CD4-positive, alpha-beta T cell treated with Interleukin-12 subunit alpha and Interleukin-12 subunit beta, for 1 hour (primary cell): ENCODE measurements around the gene ETV6.
"Not testable (repeated sequence)": the region's sequence is repeated elsewhere in the genome, so short reads cannot be mapped to it uniquely, and the experiment has no call there.

Source experiments
- DNase-seq: peaks from one replicate; pipeline ENCODE4 v3.0.0-alpha.2; 2020

Gene ETV6

DNA sequence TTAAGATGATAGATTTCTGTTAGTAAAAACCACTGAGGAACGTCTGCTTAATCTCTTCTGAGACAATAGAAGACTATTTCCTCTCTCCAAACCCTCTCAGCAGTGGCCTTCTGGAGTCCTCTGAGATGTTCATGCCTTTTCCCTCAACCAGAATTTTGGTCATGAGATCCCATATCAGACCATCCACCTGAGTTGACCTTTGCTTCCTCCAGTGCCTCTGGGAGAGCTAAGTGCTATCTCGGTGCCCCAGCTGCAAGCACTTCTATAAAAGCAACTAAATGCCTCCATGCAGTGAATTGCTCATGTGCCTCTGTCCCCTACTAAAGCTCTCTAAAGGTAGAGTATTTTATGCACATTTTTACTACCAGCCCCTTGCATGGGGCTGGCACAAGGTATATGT is 248.4 kb downstream of the ETV6 start:
- DNase-seq = no peak

GRCh38 chr12:11901701-11902524 is 252.4 kb downstream of the ETV6 start:
- DNase-seq = no peak

GRCh38 chr12:11902525-11902875 is 253.0 kb downstream of the ETV6 start:
- no peak for DNase-seq

- DNase-seq = no peak
Observed at GRCh38 chr12:11904124-11904523, 254.7 kb downstream of the ETV6 start.

DNA sequence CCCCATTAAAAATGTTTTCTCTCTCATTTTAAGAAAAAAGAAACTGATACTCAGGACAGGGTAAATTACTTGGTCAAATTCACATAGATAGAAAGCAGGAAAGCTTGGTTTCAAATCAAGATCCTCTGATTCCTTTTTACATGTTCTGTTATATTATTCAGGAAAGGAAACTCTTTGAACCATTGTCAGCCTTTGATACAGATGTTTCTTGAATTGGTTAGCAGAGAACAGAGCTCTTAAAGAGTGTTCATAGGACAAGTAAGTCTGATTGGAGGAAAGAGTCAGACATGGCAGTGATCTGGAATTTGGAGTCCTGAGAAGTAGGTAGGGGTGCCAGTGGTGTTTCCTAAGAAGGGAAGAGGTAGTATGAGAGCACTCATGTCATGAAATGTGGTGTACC is 256.1 kb downstream of the ETV6 start:
- DNase-seq = no peak

GRCh38 chr12:11906286-11906935 is 256.9 kb downstream of the ETV6 start:
- DNase-seq = no peak

- no peak for DNase-seq
Observed at GRCh38 chr12:11907625-11908024, 258.2 kb downstream of the ETV6 start.

DNA sequence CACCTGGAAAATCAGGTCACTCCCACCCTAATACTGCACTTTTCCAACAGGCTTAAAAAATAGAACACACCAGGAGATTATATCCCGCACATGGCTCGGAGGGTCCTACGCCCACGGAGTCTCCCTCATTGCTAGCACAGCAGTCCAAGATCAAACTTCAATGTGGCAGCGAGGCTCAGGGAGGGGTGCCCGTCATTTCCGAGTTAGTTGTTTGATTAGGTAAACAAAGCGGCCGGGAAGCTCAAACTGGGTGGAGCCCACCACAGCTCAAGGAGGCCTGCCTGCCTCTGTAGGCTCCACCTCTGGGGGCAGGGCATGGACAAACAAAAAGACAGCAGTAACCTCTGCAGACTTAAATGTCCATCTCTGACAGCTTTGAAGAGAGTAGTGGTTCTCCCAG is 259.9 kb downstream of the ETV6 start:
- not testable (repeated sequence) for DNase-seq

- no peak for DNase-seq
Observed at GRCh38 chr12:11916113-11916512, 266.6 kb downstream of the ETV6 start.

- DNase-seq = no peak
Observed at GRCh38 chr12:11916771-11917170, 267.3 kb downstream of the ETV6 start.

GRCh38 chr12:11917501-11917900 is 268.0 kb downstream of the ETV6 start:
- DNase-seq = no peak

GRCh38 chr12:11920231-11920630 is 270.8 kb downstream of the ETV6 start:
- DNase-seq = no peak

DNA sequence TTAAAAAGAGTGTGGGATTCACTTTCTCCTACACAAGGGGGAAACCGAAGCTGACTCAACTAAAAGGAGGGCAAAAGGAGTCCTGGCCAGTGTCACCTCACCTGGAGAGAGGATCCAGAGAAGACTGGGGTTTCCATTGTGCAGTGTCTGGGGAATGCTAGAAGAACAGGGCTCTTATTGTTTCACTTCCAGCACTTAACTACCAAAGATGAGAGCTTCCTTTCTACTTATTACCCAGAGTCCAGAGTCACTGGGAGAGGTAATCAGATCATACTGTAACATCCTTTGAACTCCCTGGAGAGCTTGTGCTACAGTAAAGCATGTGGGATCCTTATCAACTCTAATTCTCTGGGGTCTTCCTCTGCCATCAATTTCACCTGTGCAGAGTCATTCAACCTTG is 272.9 kb downstream of the ETV6 start:
- DNase-seq = no peak

GRCh38 chr12:11923067-11923466 is 273.6 kb downstream of the ETV6 start:
- DNase-seq = no peak

- DNase-seq = no peak
Observed at GRCh38 chr12:11927286-11927935, 277.9 kb downstream of the ETV6 start.

DNA sequence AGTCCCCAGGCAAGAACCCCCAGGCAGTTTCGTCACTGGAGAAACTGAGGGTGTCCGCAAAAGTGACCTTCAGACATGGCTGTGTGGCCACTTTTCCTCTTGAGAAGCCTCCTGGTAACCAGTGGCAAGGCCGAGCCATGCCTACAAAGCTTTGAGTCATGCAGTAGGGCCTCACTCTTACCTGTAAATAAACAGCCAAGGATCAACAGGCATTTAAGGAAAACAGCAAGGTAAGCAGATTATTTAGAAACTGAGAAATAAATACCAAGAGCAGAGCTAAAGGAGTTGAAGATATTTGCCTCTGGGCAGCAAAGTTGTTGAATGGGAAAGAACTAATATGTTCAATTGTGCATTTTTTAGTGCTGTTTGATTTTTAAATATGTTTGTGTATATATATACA is 280.2 kb downstream of the ETV6 start:
- no peak for DNase-seq

DNA sequence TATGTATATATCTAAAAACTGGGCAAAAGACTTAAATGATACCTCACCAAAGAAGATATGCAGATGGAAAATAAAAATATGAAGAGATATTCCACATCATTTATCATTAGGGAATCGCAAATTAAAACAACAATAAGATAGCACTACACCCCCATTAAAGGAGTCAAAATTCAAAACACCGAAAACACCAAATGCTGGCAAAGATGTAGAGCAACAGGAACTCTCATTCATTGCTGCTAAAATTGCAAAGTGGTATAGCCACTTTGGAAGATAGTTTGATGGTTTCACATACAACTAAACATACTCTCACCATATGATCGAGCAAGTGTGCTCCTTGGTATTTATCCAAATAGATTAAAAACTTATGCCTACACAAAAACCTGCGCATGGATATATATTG is 289.7 kb downstream of the ETV6 start:
- DNase-seq = no peak

DNA sequence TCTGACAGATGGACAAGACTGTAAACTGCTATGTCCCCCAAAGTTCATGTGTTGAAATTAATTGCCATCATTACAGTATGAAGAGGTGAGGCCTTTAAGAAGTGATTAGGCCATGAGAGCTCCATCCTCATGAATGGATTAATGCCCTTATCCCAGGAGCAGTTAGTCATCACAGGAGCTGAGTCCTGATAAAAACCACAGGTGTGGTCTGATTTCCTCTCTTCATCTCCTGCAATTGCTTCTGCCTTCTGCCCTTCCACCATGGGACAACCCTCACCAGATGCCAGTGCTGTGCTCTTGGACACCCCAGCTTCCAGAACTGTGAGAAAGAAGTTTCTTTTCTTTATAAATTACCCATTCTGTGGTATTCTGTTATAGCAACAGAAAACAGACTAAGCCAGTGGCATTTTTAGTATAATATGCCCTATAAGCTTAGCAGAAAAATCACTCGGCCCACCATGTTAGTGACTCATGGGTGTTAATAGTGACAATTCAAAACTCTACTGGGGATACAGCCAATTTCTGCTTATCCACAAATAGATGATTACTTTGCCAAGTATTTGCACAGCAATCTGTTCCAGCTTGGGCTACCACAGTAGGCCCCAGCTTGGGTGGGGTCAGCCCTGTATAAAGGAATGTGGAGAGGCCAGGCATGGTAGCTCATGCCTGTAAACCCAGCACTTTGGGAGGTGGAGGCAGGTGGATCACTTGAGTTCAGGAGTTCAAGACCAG is 292.3 kb downstream of the ETV6 start:
- no peak for DNase-seq

DNA sequence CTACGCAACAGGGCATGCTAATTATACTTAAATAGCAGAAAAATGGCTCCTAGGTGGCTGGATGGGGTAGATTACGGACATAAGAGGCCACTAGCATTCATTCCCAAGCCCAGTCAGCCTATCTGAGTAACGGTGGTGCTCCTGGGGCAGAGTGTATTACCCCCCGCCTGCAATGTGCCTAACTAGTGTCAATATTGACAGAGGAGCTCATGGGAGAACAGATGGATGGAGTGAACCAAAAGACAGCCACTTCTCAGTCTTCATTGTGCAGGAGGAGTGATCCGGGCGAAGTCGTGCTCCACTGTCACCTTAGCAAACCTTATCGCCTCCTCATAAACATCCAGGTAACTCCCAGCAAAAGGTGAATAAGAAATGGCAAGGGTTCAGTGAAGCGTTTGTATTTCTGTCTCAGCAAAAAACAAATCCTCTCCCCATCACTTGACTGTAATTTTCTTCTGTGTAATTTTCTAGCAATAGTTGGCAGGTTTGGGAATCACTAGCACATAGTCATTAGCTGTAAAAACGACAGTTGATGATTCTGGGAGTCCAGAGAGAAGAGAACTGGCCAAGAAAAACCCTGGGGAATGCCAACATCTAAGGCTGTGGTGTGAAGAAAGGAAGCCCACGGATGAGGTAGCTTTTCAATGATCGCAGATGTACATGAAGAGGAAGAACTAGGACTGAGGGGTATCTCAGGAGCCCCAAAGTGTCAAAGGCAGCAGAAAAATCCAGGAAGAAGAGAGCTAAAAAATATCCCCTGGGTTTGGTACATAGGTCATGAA is 294.6 kb downstream of the ETV6 start:
- no peak for DNase-seq
